Breast epithelium (tissue), 3 donors: Measurements from ENCODE around the gene MAPKAPK3.

Experiments
- CTCF ChIP-seq, 3 donors: fragments of 450-650 bp; IDR thresholded peaks; one replicate each; pipeline ENCODE4 v1.5.1; 2016 to 2017; ENCODE audit warnings: antibody characterized with exemption in 3 of 3, mild to moderate bottlenecking in 3 of 3, moderate library complexity in 3 of 3
- POLR2A ChIP-seq: fragments of 450-650 bp; IDR thresholded peaks from one replicate; pipeline ENCODE4 v1.6.1; 2016; ENCODE audit warnings: antibody characterized with exemption, mild to moderate bottlenecking, moderate library complexity
- POLR2AphosphoS5 ChIP-seq, 3 donors: sonication (generic); formaldehyde crosslinking; IDR thresholded peaks; one replicate each; pipeline ENCODE4 v1.6.1; 2017; ENCODE audit warnings: antibody characterized with exemption in 3 of 3

GRCh38 chr3:50645378-50645777 lies 28.4 kb downstream of the MAPKAPK3 start:
- TF ChIP-seq CTCF (IDR thresholded peaks at IDR 0.05) (no peak), POLR2A (no peak), POLR2AphosphoS5 (IDR thresholded peaks at IDR 0.05) (no peak)
